Skeletal muscle satellite cell (primary cell): ENCODE data around the gene SYN1.

ENCODE experiments used
- H3K27me3 ChIP-seq: 2 replicates; pipeline ENCODE4 v1.7.0; 2013; ENCODE audit warnings: low read length; ENCODE audit not compliant: control insufficient read depth, insufficient read depth
- H3K36me3 ChIP-seq: 2 replicates; pipeline ENCODE4 v1.7.0; 2013; ENCODE audit warnings: mild to moderate bottlenecking, control low read depth, low read length; ENCODE audit not compliant: insufficient read depth
- H3K4me1 ChIP-seq: 2 replicates; pipeline ENCODE4 v1.7.0; 2013; ENCODE audit warnings: low read length; ENCODE audit not compliant: control insufficient read depth, insufficient read depth
- H3K4me2 ChIP-seq: 2 replicates; pipeline ENCODE4 v1.7.0; 2013; ENCODE audit warnings: mild to moderate bottlenecking, low read length
- H3K4me3 ChIP-seq: 2 replicates; pipeline ENCODE4 v1.7.0; 2013; ENCODE audit warnings: low read length
- H3K9ac ChIP-seq: 2 replicates; pipeline ENCODE4 v1.7.0; 2013; ENCODE audit warnings: mild to moderate bottlenecking, low read depth, low read length, moderate library complexity
- H3K9me3 ChIP-seq: replicated peaks from 2 replicates; pipeline ENCODE4 v1.7.0; 2013; ENCODE audit warnings: mild to moderate bottlenecking, control low read depth, low read length

SYN1 gene

DNA sequence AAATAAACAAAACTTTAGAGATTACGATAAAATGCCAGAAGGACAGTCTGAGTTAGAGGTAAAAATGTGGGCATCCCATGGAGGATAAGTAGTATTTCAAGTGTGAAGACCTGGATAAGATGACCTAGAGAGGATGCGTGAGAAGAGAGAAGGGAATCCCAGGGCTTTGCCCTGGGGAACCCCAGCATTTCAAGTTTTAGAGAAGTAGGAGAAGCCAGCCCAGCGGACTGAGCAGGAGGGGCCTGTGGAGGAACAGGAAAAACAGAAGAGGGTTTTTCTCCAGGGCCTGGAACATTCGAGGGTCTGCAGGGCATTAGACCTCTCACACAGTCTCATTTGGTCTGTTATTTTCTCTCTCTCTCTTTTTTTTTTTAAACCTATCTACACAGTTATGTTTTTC is 13.0 kb upstream of the SYN1 start:
- Histone ChIP-seq H3K4me2 (no peak overlapping the region), H3K36me3 (peaks cover 15% of the 10 kb centered on the region), H3K27me3 (no peaks in the 10 kb centered on the region), H3K9me3 (no peaks in the 10 kb centered on the region), H3K4me3 (no peak overlapping the region), H3K4me1 (no peaks in the 10 kb centered on the region), H3K9ac (no peak overlapping the region)

GRCh38 chrX:47631676-47632075 is 12.0 kb upstream of the SYN1 start:
- Histone ChIP-seq H3K9ac (no peak overlapping the region), H3K4me3 (no peak overlapping the region)

DNA sequence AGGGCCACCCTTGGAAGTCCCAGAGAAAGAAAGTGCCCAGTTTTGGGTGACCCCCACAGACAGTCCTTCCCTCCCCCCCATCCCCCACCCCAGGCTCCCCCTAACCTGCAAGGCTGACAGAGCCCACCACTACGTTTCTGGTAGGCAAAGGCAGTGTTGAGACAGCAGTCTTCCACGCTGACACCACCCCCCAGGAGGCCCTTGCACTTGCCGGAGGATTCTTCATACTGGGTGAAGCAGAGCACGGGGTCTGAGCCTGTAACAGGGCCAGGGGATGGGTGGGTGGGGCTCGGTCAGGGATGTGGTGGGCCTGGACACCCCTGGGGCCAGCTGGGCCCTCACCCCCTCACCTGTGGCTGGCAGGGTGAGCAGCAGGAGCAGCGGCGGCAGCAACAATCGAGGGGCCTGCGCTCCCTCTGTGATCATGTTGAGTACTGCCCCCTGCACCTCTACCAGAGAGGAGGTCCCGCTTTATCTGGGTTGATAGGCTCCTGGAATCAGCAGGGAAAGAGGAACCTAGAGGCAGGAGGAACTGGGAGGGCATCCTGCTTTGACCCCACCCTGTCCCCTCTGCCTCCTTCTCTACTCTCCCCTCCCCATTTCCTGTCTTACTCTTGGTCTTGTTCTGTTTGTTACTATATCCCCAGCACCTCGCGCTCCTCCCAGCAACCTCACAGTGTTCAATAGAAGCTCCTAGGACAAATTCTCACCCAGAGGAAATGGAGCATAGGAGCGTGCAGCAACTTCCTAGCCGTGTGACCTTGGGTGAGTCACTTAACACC is 10.0 kb upstream of the SYN1 start, which contains the start of gene CFP:
Gene CFP (minus strand): TSS at position 512 of the 782 bp plus-strand sequence. CDS start 86 bp downstream, at position 426.
- H3K4me3 ChIP-seq, result no peak within 1 kb of the TSS
- H3K27me3 ChIP-seq, result no peaks in the 10 kb centered on the region
- no peak within 1 kb of the TSS for H3K9ac ChIP-seq
- no peaks in the 10 kb centered on the region for H3K4me1 ChIP-seq
- H3K9me3 ChIP-seq, result no peaks in the 10 kb centered on the region
- H3K4me2 ChIP-seq, result no peak within 1 kb of the TSS
- peaks cover 3% of the 10 kb centered on the region for H3K36me3 ChIP-seq

More at GRCh38 chrX:47631676-47632075, 12.0 kb upstream of the SYN1 start:
- no peaks in the 10 kb centered on the region for H3K27me3 ChIP-seq
- no peak overlapping the region for H3K4me2 ChIP-seq
- peaks cover 12% of the 10 kb centered on the region for H3K36me3 ChIP-seq
- no peaks in the 10 kb centered on the region for H3K4me1 ChIP-seq
- H3K9me3 ChIP-seq, result no peaks in the 10 kb centered on the region

DNA sequence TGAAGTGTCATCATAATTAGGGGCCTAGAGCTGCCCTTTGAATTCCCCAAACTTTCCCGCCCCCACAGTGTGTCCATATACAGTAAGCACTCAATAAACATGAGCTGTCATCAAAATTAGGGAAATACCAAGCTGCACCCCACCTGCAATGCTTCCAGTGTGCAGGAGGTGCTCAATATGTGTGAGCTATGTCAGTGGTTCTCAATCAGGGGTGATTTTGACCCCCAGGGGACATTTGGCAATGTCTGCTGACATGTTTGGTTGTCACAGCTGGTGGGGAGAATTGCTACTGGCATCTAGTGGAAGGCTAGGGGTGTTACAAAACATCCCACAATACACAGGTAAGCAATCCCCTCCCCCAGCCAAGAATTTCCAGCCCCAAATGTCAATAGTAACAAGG is 9.3 kb upstream of the SYN1 start:
- no peaks in the 10 kb centered on the region for H3K27me3 ChIP-seq
- H3K36me3 ChIP-seq, result no peaks in the 10 kb centered on the region
- H3K4me3 ChIP-seq, result no peak overlapping the region
- H3K9ac ChIP-seq, result no peak overlapping the region
- H3K9me3 ChIP-seq, result no peaks in the 10 kb centered on the region
- H3K4me1 ChIP-seq, result no peaks in the 10 kb centered on the region
- no peak overlapping the region for H3K4me2 ChIP-seq

- no peaks in the 10 kb centered on the region for H3K4me1 ChIP-seq
- no peak overlapping the region for H3K4me2 ChIP-seq
- no peaks in the 10 kb centered on the region for H3K9me3 ChIP-seq
- H3K36me3 ChIP-seq, result no peaks in the 10 kb centered on the region
- H3K9ac ChIP-seq, result no peak overlapping the region
- H3K27me3 ChIP-seq, result no peaks in the 10 kb centered on the region
- no peak overlapping the region for H3K4me3 ChIP-seq
Observed at GRCh38 chrX:47625365-47625764, 5.7 kb upstream of the SYN1 start.

DNA sequence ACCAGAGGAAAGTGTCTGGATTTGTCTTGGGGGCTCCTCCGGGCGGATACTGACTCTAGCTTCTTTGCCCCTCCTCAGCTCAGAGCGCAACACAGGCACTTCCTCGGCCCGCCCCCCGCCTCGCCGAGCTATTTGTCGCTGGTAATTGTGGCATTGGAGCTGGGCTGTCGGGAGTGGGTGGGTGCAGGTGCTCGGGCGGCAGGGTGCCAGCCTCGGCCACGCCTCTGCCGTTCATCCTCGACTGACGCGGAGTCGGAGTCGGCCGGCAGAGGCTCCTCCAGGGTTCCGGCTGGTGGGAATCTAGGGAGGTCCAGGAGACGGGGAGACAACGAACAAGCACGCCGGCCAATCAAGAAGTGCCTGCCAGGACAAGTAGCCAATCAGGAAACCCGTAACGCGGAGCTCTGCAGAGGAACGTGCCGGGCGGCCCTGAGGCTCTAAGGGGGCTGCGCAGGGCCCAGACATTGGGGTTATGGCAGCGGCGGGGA is 3.9 kb upstream of the SYN1 start:
- Histone ChIP-seq H3K4me2 (peak overlapping the region; percentile 73), H3K27me3 (no peaks in the 10 kb centered on the region), H3K4me1 (no peaks in the 10 kb centered on the region), H3K4me3 (peak overlapping the region; percentile 63), H3K36me3 (no peaks in the 10 kb centered on the region), H3K9ac (no peak overlapping the region), H3K9me3 (no peaks in the 10 kb centered on the region)

DNA sequence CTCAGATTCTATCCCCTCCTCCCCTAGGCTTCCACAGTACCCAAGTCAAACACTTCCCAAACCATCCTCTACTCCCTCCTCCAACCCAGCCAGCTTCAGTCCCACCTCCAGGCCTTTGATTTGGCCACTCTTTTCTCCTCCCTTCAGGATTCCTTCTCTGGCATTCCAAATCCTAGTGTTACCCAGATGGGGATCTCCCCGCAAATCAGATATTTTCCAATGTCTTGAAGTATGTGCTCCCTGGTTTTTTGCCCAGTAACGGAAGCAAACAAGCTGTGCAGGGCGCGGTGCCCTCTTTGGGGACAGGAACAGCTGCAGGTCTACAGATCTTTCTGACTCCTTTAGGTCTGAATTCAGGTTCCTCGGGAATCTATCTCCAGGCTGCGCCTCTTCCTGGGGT is 2.2 kb upstream of the SYN1 start:
- Histone ChIP-seq H3K36me3 (no peaks in the 10 kb centered on the region), H3K27me3 (peaks cover 7% of the 10 kb centered on the region), H3K4me3 (no peak overlapping the region), H3K4me1 (no peaks in the 10 kb centered on the region), H3K9me3 (no peaks in the 10 kb centered on the region), H3K4me2 (no peak overlapping the region), H3K9ac (no peak overlapping the region)

DNA sequence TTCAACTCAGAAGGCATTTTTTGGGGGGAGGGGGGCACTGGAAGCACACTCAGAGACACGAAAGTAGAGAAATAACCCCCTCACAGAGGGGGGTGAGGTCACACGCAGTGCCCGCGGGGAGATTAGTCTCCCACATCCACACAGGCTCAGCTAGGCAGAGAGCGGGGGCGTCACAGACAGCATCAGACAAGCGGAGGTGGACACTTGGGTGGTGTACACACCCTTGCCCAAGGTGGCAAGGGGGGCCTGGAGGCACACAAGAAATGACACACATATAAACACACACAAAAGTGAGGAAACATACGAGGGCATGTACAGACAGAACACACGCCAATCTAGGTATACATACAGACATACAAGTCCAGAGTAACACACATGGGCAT is 637 bp upstream of the SYN1 start:
- Histone ChIP-seq H3K27me3 (peaks cover 7% of the 10 kb centered on the region), H3K4me2 (peak overlapping the region; percentile 33), H3K36me3 (no peaks in the 10 kb centered on the region), H3K9me3 (no peaks in the 10 kb centered on the region), H3K9ac (no peak overlapping the region), H3K4me1 (no peaks in the 10 kb centered on the region), H3K4me3 (no peak overlapping the region)

DNA sequence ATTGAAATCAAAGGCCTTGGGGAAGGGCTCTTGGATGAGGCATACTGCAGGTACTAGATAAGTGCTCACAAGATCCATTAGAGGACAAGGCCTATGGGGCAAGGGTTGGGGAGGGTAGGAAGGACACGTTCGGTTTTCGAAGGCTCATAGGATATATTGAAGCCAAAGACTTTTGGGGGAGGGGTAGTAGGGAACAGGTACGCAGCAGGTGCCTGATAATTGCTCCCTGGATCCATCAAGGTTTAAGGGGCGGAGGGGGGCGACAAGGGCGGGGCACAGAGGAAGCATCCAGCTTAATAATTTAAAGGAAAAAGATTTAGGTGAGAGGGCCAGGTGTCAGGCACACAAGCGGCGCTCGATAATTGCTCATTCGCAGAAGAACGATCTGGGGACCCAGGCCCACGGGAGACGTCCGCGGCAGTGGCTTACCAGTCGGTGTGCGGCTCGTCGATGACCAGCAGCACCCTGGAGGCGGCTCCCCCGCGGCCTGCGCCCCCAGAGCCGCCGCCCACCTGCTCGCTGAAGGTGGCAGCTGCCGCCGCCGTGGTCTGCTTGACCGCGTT is 653 bp downstream of the SYN1 start:
- no peak overlapping the region for H3K4me3 ChIP-seq
- no peak overlapping the region for H3K9ac ChIP-seq
- H3K36me3 ChIP-seq, result no peaks in the 10 kb centered on the region

GRCh38 chrX:47614618-47615017 is 5.0 kb downstream of the SYN1 start:
- no peak overlapping the region for H3K9ac ChIP-seq
- no peak overlapping the region for H3K4me2 ChIP-seq

More for the DNA sequence above, 653 bp downstream of the SYN1 start:
- Histone ChIP-seq H3K9me3 (no peaks in the 10 kb centered on the region), H3K4me1 (no peaks in the 10 kb centered on the region), H3K4me2 (peak overlapping the region; percentile 80), H3K27me3 (peaks cover 11% of the 10 kb centered on the region)

DNA sequence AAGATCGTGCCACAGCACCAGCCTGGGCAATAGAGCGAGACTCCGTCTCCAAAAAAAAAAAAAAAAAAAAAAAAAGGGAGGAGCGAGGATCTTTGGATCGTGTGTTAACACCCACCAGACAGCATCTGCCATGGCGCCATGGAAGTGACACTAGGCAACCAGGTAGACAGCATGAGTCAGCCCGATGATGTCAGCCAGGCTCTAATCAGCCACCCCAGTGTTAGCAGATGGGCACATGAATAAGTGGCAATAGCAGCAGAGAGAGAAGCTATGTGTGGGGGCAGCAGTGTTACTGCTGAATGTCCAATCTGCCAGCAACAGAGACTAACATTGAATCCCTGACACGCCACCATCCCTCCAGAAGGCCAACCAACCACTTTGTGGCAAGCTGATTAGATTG is 6.6 kb downstream of the SYN1 start:
- peaks cover 10% of the 10 kb centered on the region for H3K27me3 ChIP-seq
- H3K4me3 ChIP-seq, result no peak overlapping the region
- H3K4me1 ChIP-seq, result no peaks in the 10 kb centered on the region
- no peak overlapping the region for H3K9ac ChIP-seq
- no peaks in the 10 kb centered on the region for H3K36me3 ChIP-seq
- no peaks in the 10 kb centered on the region for H3K9me3 ChIP-seq
- H3K4me2 ChIP-seq, result no peak overlapping the region

More at GRCh38 chrX:47614618-47615017, 5.0 kb downstream of the SYN1 start:
- peaks cover 14% of the 10 kb centered on the region for H3K27me3 ChIP-seq
- H3K36me3 ChIP-seq, result no peaks in the 10 kb centered on the region
- H3K4me1 ChIP-seq, result no peaks in the 10 kb centered on the region
- H3K4me3 ChIP-seq, result no peak overlapping the region
- no peaks in the 10 kb centered on the region for H3K9me3 ChIP-seq

DNA sequence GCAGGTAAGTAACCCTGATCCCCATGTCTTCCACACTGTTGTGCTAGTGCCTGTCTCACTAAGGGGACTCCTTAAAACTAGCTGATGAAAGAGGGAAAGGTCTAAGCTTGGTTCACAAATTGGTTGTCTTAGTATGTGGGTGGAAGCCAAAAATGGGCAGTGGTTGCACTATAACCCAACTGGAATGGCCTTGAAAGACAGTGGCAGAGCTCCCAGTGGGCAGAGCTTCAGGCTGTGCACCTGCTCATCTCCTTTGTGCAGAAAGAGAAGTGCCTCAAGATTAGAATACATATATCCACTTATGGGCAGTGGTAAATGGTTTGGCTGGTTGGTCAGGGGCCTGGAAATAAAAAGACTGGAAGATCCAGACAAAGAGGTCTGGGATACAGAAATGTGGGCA is 7.2 kb downstream of the SYN1 start:
- Histone ChIP-seq H3K4me3 (no peak overlapping the region), H3K27me3 (peaks cover 6% of the 10 kb centered on the region), H3K9me3 (no peaks in the 10 kb centered on the region), H3K9ac (no peak overlapping the region), H3K4me1 (no peaks in the 10 kb centered on the region), H3K36me3 (no peaks in the 10 kb centered on the region), H3K4me2 (no peak overlapping the region)
